B cell (primary cell): ENCODE results near the gene CCDC124. TPM values are rescaled to one million over a fixed set of nuclear protein-coding genes. Genes with fewer than 3 reads are reported as not detected.

Experiments used
- ATAC-seq: fragments of 200-7000 bp; cut with Tn5 transposase; one replicate; pipeline ENCODE4 v1.10.0; 2021; ENCODE audit warnings: low read depth, mild to moderate bottlenecking, moderate number of reproducible peaks, moderate library complexity
- CTCF ChIA-PET: fragments of 350-600 bp; sonication (Branson Sonifier 250); formaldehyde crosslinking; loops from one replicate; lab custom pipeline; 2021; ENCODE audit warnings: antibody characterized with exemption, inconsistent platforms; lab: Charles Lee
- POLR2A ChIA-PET: fragments of 350-600 bp; sonication (Branson Sonifier 250); formaldehyde crosslinking; loops from one replicate; lab custom pipeline; 2021; ENCODE audit warnings: antibody characterized with exemption; lab: Charles Lee
- DNase-seq: peaks from one replicate; pipeline ENCODE4 v3.0.0; 2013
- H2AFZ ChIP-seq: 2 replicates; pipeline ENCODE4 v1.6.1; 2012; ENCODE audit warnings: mild to moderate bottlenecking, low read depth, low read length; ENCODE audit not compliant: insufficient read depth, poor library complexity, severe bottlenecking
- H3K27ac ChIP-seq, 2 donors: 1 replicate in 1 of 2; 2 replicates in 1 of 2; pipeline ENCODE4 v1.5.1; 2012 to 2013; ENCODE audit warnings: low read length in 2 of 2, mild to moderate bottlenecking in 2 of 2, moderate library complexity in 1 of 2
- H3K27me3 ChIP-seq, 4 experiments: fragments of 200-600 bp in 1 of 4; sonication (generic) in 1 of 4; replicated peaks in 1 of 4; 1 replicate in 2 of 4; 2 replicates in 2 of 4; pipeline versions ENCODE4 v1.6.1 to v1.7.0; 2013 to 2016; ENCODE audit warnings: low read length in 3 of 4, mild to moderate bottlenecking in 2 of 4, mixed read lengths in 1 of 4, moderate library complexity in 1 of 4; ENCODE audit not compliant: insufficient read depth in 4 of 4, control insufficient read depth in 3 of 4; ENCODE audit errors: control extremely low read depth in 1 of 4
- H3K36me3 ChIP-seq, 2 experiments: replicated peaks in 1 of 2; 1 replicate in 1 of 2; 2 replicates in 1 of 2; pipeline versions ENCODE4 v1.6.1 to v1.7.1; 2013; ENCODE audit warnings: low read length in 1 of 2; ENCODE audit not compliant: insufficient read depth in 2 of 2, control insufficient read depth in 1 of 2; ENCODE audit errors: control extremely low read depth in 1 of 2, extremely low read depth in 1 of 2
- H3K4me1 ChIP-seq, 2 donors: fragments of 200-600 bp in 1 of 2; sonication (generic) in 1 of 2; 1 replicate in 1 of 2; 2 replicates in 1 of 2; pipeline versions ENCODE4 v1.5.1 to v1.6.1; 2013 to 2017; ENCODE audit warnings: low read length in 2 of 2; ENCODE audit not compliant: control insufficient read depth in 2 of 2, insufficient read depth in 2 of 2
- H3K4me2 ChIP-seq: replicated peaks from 2 replicates; pipeline ENCODE3; 2012; ENCODE audit warnings: mild to moderate bottlenecking, low read depth, low read length; ENCODE audit not compliant: poor library complexity, severe bottlenecking
- H3K4me3 ChIP-seq, 5 experiments: fragments of 200-600 bp in 1 of 5; sonication (generic) in 1 of 5; 1 replicate in 3 of 5; 2 replicates in 2 of 5; pipeline versions ENCODE4 v1.5.1 to v1.7.0; 2011 to 2016; ENCODE audit warnings: low read length in 4 of 5, mild to moderate bottlenecking in 4 of 5, low read depth in 2 of 5, control low read depth in 1 of 5, moderate library complexity in 1 of 5; ENCODE audit not compliant: insufficient read depth in 1 of 5; ENCODE audit errors: control extremely low read depth in 1 of 5, extremely low read depth in 1 of 5
- H3K79me2 ChIP-seq: fragments of 200-600 bp; sonication (generic); one replicate; pipeline ENCODE4 v1.6.0; 2016; ENCODE audit warnings: low read length; ENCODE audit not compliant: control insufficient read depth, insufficient read depth
- H3K9ac ChIP-seq: fragments of 200-600 bp; sonication (generic); 2 replicates; pipeline ENCODE4 v1.6.1; 2017; ENCODE audit warnings: mild to moderate bottlenecking, low read length, moderate library complexity
- H3K9me3 ChIP-seq, 3 donors: one replicate each; pipeline versions ENCODE4 v1.6.1 to v1.7.1; 2013; ENCODE audit warnings: low read length in 2 of 3; ENCODE audit not compliant: control insufficient read depth in 2 of 3, insufficient read depth in 1 of 3; ENCODE audit errors: control extremely low read depth in 1 of 3
- H4K20me1 ChIP-seq: 2 replicates; pipeline ENCODE4 v1.6.0; 2012; ENCODE audit warnings: mild to moderate bottlenecking, low read length; ENCODE audit not compliant: insufficient read depth, control insufficient read depth, poor library complexity, severe bottlenecking
- H3K27ac Mint-ChIP-seq: one replicate; pipeline ENCODE4 v1.8.0; 2021; ENCODE audit warnings: mixed read lengths
- H3K27me3 Mint-ChIP-seq: one replicate; pipeline ENCODE4 v1.8.0; 2021; ENCODE audit warnings: mixed read lengths
- H3K4me1 Mint-ChIP-seq: one replicate; pipeline ENCODE4 v1.8.0; 2021; ENCODE audit warnings: mixed read lengths
- H3K4me3 Mint-ChIP-seq: one replicate; pipeline ENCODE4 v1.8.0; 2021; ENCODE audit warnings: mixed read lengths
- H3K9me3 Mint-ChIP-seq: one replicate; pipeline ENCODE4 v1.8.0; 2022; ENCODE audit warnings: mixed read lengths; ENCODE audit not compliant: insufficient read depth
- EZH2 ChIP-seq: IDR thresholded peaks from 2 replicates; pipeline ENCODE4 v1.6.1; 2012; ENCODE audit warnings: borderline replicate concordance, low read depth, mild to moderate bottlenecking, moderate library complexity, low read length; ENCODE audit not compliant: insufficient read depth, poor library complexity, severe bottlenecking
- WGBS: methylation state at CpG from one replicate; pipeline ENCODE4 v1.1.5; 2013; ENCODE audit warnings: missing lambda C conversion rate; ENCODE audit not compliant: insufficient coverage; 5-methylcytosine and 5-hydroxymethylcytosine counted together
- intact Hi-C: fragments of 100-400 bp; cut with micrococcal nuclease; formaldehyde crosslinking; loops from one replicate; pipeline ENCODE4 v1.10.0; 2022
- polyA plus RNA-seq: library from polyadenylated mRNA; depleted of rRNA; stranded (reverse); fragments of >200 nt; gene quantifications from 2 replicates; pipeline ENCODE4 v1.2.3, GENCODE V29; 2012
- total RNA-seq, 2 donors: library from RNA; stranded (reverse); fragments of 120-200 nt in 1 of 2; gene quantifications; 1 replicate in 1 of 2; 2 replicates in 1 of 2; pipeline versions ENCODE4 v1.2.3 to v1.2.4, GENCODE V29; 2013 to 2022
- TF ChIP-seq, protein P1 (sequence below): fragments of 200-600 bp; IDR thresholded peaks from one replicate; pipeline ENCODE4 v1.8.0; 2022; ENCODE audit warnings: antibody characterized with exemption, mild to moderate bottlenecking

CCDC124 gene
- total and polyA plus RNA-seq, 2 donors (not counting 1 experiment from before 2014, with no cell fraction given): 25.0 to 57.8 TPM

DNA sequence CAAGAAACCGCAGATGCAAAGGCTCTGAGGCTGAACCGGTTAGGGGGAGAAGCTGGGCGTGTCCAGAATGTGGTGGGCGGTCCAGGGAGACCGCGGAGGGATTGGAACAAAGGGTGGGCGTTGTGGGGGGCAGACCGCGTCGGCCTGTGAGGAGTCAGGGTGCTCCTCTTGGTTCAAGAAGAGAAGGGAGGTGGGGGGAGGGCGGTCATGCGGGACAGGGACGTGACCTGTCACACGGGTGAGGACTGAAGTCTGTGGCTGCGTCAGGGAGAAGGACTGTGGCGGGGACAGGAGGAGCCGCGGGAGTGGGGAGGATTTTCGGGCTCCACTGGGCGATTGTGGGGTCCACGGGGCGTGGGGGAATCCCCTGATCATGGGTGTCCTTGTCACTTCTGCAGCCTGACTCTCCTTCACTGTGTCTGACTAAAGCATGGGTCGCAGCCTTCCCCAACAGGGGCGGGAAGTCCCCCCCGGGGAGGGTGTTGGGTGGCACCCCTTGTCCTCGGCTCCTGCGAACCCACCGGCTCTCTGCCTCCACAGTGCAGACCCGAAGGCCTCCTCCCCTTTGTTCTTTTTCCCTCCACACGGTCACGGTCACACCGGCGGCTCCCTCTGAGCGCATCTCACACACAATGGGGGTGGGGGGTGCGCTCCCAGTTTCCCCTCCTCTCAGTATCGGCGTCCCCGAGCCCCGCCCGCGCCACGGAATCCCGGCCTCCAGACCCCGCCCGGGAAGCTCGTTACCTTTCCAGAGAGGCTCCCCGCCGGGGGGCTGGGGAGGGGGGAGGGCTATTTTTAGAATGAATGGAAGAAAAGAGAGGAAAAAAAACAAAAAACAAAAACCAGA lies 17.7 kb downstream of the CCDC124 start:
- CTCF ChIA-PET: interaction anchor here (0.6 to 8.7 kb wide), 5 partner anchors 12 to 47 kb away, joined by 3 to 117 read pairs (median 7); no protein-coding TSS in a partner anchor
- H3K4me1 Mint-ChIP-seq: peaks cover 57% of the 10 kb centered on the region
- peak overlapping the region in 3 of 5 experiments; percentile 13 to 48 (median 36) for H3K4me3 ChIP-seq

More for the DNA sequence above, 17.7 kb downstream of the CCDC124 start:
- Mint-ChIP-seq H3K27ac (peak overlapping the region; percentile 72), H3K27me3 (peaks cover 26% of the 10 kb centered on the region), H3K9me3 (no peaks in the 10 kb centered on the region), H3K4me3 (peak overlapping the region; percentile 88)
- TF ChIP-seq EZH2: no peak
- TF ChIP-seq, protein P1, sequence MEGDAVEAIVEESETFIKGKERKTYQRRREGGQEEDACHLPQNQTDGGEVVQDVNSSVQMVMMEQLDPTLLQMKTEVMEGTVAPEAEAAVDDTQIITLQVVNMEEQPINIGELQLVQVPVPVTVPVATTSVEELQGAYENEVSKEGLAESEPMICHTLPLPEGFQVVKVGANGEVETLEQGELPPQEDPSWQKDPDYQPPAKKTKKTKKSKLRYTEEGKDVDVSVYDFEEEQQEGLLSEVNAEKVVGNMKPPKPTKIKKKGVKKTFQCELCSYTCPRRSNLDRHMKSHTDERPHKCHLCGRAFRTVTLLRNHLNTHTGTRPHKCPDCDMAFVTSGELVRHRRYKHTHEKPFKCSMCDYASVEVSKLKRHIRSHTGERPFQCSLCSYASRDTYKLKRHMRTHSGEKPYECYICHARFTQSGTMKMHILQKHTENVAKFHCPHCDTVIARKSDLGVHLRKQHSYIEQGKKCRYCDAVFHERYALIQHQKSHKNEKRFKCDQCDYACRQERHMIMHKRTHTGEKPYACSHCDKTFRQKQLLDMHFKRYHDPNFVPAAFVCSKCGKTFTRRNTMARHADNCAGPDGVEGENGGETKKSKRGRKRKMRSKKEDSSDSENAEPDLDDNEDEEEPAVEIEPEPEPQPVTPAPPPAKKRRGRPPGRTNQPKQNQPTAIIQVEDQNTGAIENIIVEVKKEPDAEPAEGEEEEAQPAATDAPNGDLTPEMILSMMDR: no peak
- WGBS: 1% methylated on average over 33 of the region's 48 CpGs
- H3K79me2 ChIP-seq: no peaks in the 10 kb centered on the region
- peaks cover 15% of the 10 kb centered on the region for H4K20me1 ChIP-seq
- no peak overlapping the region for H3K27ac ChIP-seq
- H3K4me1 ChIP-seq: peaks cover 62 to 65% of the 10 kb centered on the region in 2 donors
- ATAC-seq (no peak), DNase-seq (peak; percentile 81)
- H3K4me2 ChIP-seq: peak overlapping the region; percentile 94
- H3K36me3 ChIP-seq: no peaks in the 10 kb centered on the region
- peaks cover 0 to 61% (median 41%) of the 10 kb centered on the region in 4 experiments for H3K27me3 ChIP-seq
- H3K9ac ChIP-seq: peak overlapping the region; percentile 54
- no peak overlapping the region for H2AFZ ChIP-seq
- H3K9me3 ChIP-seq: peaks cover 0 to 20% (median 0%) of the 10 kb centered on the region in 3 donors
- POLR2A ChIA-PET: interaction anchor here (0.7 to 0.8 kb wide), 2 partner anchors 79 to 91 kb away, joined by 3 read pairs; partner anchors contain the start of genes RPL18A and SLC5A5
- intact Hi-C loops: loop anchor here (2.0 kb wide), 1 partner anchor 28 kb away; no protein-coding TSS in a partner anchor
